Effector memory CD8-positive, alpha-beta T cell (primary cell): ENCODE results near the gene TBC1D3.
A peak's percentile ranks its signal among the peaks of the same experiment; 100 is the strongest.
"Not testable (repeated sequence)": the region's sequence is repeated elsewhere in the genome, so short reads cannot be mapped to it uniquely, and the experiment has no call there.

Experiments used
- ATAC-seq: fragments of 150-1000 bp; cut with Tn5 transposase; replicated peaks from 2 replicates; pipeline ENCODE4 v1.10.0; 2021; ENCODE audit warnings: mild to moderate bottlenecking, moderate library complexity
- DNase-seq, 3 experiments: peaks; one replicate each; pipeline ENCODE4 v3.0.0; 2021
- H3K27ac Mint-ChIP-seq, 2 donors: one replicate each; pipeline ENCODE4 v1.8.0; 2022; ENCODE audit warnings: mild to moderate bottlenecking in 2 of 2, mixed read lengths in 2 of 2, moderate library complexity in 2 of 2
- H3K27me3 Mint-ChIP-seq, 2 donors: one replicate each; pipeline ENCODE4 v1.8.0; 2022; ENCODE audit warnings: mixed read lengths in 2 of 2
- H3K36me3 Mint-ChIP-seq: one replicate; pipeline ENCODE4 v1.8.0; 2022; ENCODE audit warnings: mild to moderate bottlenecking, moderate library complexity, mixed read lengths; ENCODE audit not compliant: insufficient read depth
- H3K4me1 Mint-ChIP-seq, 2 donors: one replicate each; pipeline ENCODE4 v1.8.0; 2022; ENCODE audit warnings: low read depth in 2 of 2, mixed read lengths in 2 of 2
- H3K4me3 Mint-ChIP-seq, 2 donors: one replicate each; pipeline ENCODE4 v1.8.0; 2022; ENCODE audit warnings: mild to moderate bottlenecking in 2 of 2, mixed read lengths in 2 of 2, moderate library complexity in 2 of 2
- H3K9me3 Mint-ChIP-seq, 2 donors: one replicate each; pipeline ENCODE4 v1.8.0; 2022; ENCODE audit warnings: mixed read lengths in 2 of 2
- total RNA-seq, 9 experiments: gene quantifications; one replicate each; lab custom pipeline; 2026; lab: John Stamatoyannopoulos, UW

Gene TBC1D3
- 0 to 0.11 (median 0) reads per million in 9 experiments for total RNA-seq

DNA sequence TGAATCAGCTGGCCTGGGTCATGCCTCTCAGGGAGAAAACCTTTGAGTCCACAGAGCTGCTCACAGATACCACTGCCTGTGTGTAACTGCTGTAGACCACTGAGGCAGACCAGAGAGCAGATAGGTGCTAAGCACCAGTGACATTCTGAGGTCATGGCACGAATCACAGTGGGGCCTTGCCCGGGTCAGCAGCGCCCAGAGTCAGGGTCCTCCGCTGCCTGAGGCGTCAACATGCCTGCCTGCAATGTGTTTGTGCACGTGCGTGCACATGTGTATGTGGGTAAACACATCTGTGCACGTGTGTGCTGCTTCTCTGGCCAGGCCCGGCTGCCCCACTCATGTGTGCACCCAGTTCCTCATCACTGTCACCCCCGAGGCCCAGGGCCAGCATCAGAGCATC lies at the start of gene TBC1D3:
TSS of gene TBC1D3 (minus strand) at position 101 of the 400 bp plus-strand sequence. CDS start 1,526 bp downstream, outside the sequence.
- not testable (repeated sequence) for H3K4me3 Mint-ChIP-seq, H3K27ac Mint-ChIP-seq, H3K36me3 Mint-ChIP-seq, H3K27me3 Mint-ChIP-seq, ATAC-seq, DNase-seq, H3K9me3 Mint-ChIP-seq, H3K4me1 Mint-ChIP-seq

DNA sequence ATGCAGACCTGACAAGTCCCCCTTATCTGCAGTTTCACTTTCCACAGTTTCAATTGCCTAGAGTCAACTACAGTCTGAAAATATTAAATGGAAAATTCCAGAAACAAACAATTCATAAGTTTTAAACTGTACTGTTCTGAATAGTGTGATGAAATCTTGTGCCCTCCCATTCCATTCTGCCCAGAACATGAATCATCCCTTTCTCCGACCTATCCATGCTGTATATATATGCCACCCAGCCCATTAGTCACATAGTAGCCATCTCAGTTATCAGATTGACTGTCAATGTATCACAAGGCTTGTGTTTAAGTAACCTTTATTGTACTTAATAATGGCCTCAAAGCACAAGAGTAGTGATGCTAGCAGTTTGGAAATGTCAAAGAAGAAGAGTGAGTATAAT lies 40.4 kb upstream of the TBC1D3 start:
- ATAC-seq, H3K36me3 Mint-ChIP-seq, H3K9me3 Mint-ChIP-seq, DNase-seq, H3K4me1 Mint-ChIP-seq, H3K27me3 Mint-ChIP-seq, H3K27ac Mint-ChIP-seq, H3K4me3 Mint-ChIP-seq: not testable (repeated sequence)

DNA sequence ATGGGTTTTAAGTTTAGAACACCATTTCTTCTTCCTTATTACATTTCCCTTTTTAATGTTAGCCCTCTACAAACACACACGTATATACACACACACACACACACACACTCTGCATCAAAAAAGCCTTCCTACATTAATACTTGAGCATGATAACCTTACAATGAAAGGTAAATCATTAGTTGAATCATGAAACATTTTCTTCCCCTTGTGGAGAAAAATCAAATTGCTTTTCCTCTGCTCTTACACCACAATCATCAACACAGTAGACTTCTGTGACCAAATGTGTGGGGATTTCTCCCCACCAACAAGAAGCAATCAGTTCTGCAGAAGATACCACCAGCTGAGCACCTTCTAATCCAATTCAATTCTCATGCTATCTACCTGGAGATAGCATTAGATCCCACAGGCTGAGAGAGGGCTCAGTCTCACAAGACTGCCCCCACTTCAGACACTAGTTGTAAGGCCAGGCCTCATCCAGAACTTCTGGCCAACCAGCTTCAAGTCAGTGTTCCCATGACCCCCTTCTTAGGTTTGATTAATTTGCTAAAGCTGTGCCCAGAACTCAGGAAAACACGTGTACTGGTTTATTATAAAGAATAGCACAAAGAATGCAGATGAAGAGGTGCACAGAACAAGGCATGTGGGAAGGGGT lies 33.6 kb upstream of the TBC1D3 start:
- not testable (repeated sequence) for DNase-seq, H3K4me3 Mint-ChIP-seq, ATAC-seq, H3K4me1 Mint-ChIP-seq, H3K9me3 Mint-ChIP-seq, H3K36me3 Mint-ChIP-seq, H3K27me3 Mint-ChIP-seq, H3K27ac Mint-ChIP-seq

DNA sequence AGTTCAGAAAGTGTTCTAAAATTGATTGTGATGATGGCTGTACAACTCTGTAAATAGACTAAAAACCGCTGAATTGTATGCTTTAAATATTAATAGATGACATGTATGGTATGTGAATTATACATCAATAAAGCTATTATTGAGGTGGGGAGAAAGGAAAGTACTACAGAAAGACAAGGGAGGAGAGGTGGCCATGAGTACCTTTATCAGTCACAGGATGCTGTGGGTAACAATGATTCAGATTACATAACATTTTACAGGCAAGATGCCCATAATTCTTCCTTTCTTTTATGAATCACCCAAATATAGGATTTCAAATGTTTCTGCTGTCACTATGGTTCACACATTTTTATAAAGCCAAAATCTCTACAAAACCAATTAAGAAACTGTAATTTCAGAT lies 28.5 kb upstream of the TBC1D3 start:
- not testable (repeated sequence) for H3K27ac Mint-ChIP-seq, DNase-seq, H3K4me3 Mint-ChIP-seq, H3K9me3 Mint-ChIP-seq, H3K27me3 Mint-ChIP-seq, H3K4me1 Mint-ChIP-seq, H3K36me3 Mint-ChIP-seq
- peak; percentile 22 for ATAC-seq

DNA sequence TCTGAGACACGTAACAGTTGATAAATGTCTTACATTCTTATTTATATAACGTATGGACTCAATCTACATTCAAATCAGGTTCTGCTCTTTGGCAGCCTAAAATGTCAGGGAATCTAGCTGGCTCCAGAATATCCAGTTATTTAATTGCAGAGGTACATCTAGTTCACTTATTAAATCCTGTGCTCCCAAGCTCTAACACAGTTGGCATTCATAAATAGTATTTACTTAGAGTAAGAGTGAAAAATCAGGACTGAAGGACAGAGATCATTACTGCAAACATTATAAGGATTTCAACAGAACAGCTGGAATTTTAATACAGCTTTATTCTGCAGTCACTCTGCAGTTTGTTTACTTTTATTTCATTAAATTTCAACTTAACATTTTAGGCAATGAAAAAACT lies 7.9 kb upstream of the TBC1D3 start:
- not testable (repeated sequence) for H3K9me3 Mint-ChIP-seq, H3K4me3 Mint-ChIP-seq, H3K36me3 Mint-ChIP-seq, H3K27me3 Mint-ChIP-seq, DNase-seq, ATAC-seq, H3K27ac Mint-ChIP-seq, H3K4me1 Mint-ChIP-seq

DNA sequence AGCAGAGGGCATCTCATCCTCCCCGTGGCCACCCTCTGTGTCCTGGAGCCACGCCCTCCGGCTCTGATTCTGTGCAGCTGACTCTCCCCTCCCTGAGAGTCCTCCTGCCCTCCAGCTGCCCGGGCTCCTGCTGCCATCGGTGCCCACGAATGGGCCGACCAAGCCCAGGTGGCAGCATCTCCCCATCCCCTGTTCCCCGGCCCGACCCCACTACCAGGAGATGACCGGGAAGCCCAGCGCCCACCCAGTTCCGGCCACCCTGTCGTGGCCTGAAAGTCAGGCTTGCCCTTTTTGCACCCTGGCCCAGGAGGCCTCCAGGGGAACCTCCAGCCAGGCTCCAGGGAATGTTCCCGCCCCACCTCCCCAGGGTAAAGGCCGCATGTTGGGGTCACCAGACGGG lies 57.5 kb downstream of the TBC1D3 start:
- not testable (repeated sequence) for H3K4me1 Mint-ChIP-seq, H3K9me3 Mint-ChIP-seq, H3K27me3 Mint-ChIP-seq, ATAC-seq, DNase-seq, H3K36me3 Mint-ChIP-seq, H3K4me3 Mint-ChIP-seq, H3K27ac Mint-ChIP-seq
